NCI-H1417 treated with DMSO at 0.1 percent for 48 hours (cell line): ENCODE data around the gene DDRGK1.
"Not testable (repeated sequence)": the region's sequence is repeated elsewhere in the genome, so short reads cannot be mapped to it uniquely, and the experiment has no call there.

Experiments
- DNase-seq: peaks from one replicate; lab custom pipeline; 2025; lab: John Stamatoyannopoulos, UW

The DDRGK1 gene

DNA sequence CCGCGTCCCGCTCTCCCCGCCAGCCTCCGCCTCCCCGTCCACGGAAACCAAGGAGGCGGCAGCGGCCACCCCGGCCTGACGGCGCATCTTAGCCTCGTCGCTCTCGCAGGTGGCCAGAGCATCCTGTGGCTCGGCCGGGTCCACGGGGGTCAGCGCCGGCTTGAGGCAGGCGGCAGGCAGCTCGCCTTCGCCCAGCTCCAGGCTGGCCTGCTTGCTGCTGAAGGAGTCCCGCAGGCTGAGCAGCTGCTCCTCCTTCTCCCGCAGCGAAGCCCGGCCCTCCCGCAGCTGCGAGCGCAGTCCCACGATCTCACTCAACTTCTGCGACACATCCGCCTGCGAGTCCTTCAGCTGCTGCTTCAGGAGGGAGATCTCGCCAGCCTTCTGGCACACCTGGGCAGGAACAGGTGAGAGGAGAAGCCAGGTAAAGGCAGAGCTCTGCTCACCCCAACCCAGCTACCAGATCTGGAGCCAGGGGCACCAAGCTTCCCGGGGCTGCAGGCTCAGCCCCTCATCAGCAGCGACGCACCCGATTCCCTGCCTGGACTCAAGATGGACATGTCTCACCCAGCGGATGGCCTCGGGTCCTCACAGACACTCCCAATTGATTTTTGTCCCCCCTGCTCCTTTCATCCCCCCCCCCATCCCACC, 39.6 kb downstream of the DDRGK1 start:
- DNase-seq, result no peak

DNA sequence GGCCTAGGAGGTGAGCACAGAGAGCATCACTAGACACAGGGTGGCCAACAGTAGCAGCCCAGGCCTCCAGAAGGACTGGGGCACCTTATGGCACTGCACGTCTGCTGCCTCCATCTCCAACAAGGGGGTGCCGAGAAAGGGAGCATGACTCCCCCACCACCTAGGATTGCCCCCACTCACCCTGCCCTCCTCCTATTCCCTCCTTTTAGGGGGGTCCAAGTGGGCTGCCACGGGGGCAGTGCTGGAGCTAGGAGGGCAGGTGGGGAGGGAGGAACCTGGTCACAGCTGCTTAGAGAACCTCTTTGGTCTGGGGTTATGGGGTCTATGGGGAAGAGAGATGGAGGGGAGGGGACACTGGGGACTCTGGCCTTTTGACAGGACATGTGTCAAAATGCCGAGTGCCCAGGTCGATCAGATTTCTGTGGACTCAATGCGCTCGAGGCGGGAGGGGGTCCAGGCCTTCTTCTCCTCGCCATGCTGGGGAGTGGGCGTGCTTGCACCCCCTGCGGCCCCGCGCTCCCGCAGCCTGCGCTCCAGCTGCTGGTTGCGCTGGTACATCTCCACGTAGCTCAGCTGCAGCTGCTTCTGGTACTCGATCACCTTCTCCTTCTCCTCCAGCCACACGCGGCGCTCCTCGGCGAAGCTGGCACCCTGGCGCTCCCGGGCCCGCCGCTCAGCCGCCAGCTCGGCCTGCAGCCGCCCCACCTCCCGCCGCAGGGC, 40.3 kb downstream of the DDRGK1 start:
- DNase-seq, result no peak

DNA sequence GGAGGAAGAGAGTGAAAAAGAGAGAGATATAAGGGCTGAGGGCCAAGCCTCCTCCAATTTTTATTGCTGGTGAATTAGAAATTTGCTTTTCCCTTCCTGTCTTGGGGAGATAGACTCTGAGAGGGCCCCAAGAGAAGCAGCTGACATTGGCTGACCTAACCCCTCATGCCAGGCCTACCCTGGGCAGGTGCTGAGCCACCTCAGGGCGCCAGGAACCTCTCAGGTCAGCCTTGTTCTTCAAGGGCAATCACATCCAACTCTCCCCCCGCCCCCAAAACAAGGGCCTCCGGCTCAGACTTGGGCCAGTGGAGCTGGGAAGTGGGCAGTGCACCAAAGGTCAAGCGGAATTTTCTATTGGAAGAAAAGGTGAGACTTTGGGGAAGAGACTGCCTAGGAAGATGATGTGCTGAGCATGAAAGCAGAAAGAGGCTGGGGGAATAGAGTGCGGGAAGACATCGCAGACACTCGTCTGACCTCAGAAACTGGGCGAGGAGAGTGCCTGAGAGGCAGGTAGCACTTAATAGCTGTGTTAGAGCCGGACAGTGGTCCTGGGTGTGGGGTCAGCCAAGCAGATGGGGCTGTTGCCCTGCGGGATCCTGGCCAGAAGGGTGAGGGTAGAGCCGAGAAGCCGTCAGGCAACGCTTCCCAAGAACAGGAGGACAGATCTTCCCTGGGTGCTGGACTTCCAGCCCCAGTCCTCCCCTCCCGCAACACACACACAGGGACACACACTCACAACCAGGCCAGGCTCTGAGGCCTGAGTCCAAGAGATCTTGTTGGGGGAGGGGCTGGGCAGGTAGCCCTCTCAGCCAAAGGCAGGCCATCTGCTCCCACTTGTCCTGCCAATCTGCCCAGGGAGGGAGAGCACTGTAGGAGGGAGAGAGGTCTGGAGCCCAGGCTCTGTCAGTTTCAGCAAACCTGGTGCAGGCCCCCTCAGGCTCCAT, 41.1 kb downstream of the DDRGK1 start:
- DNase-seq, result no peak

DNA sequence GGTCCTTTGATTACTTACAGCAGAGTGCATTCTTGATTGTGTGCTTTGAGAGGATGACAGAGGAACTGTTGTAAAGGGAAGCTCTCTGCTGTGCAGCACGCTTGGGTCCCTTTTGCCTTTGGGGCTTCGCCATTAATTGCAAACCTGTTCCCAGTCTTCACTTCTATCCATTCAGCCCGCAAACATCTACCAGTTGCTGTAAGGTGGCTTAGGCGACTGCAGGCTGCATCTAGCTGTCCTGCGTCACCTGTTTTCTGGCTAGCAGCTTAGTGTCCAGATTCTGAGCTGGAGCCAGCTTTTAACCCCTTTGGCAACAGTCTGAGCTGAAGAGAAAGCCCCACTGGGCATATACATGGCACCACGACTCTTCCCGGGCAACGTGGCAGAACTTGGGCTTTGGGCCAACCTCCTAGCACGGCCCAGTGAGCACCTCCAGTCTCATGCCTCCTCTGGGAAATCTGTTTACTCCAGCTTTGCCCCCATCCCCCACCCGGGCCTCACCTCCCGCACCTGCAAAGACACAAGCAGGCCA, 42.3 kb downstream of the DDRGK1 start:
- no peak for DNase-seq

DNA sequence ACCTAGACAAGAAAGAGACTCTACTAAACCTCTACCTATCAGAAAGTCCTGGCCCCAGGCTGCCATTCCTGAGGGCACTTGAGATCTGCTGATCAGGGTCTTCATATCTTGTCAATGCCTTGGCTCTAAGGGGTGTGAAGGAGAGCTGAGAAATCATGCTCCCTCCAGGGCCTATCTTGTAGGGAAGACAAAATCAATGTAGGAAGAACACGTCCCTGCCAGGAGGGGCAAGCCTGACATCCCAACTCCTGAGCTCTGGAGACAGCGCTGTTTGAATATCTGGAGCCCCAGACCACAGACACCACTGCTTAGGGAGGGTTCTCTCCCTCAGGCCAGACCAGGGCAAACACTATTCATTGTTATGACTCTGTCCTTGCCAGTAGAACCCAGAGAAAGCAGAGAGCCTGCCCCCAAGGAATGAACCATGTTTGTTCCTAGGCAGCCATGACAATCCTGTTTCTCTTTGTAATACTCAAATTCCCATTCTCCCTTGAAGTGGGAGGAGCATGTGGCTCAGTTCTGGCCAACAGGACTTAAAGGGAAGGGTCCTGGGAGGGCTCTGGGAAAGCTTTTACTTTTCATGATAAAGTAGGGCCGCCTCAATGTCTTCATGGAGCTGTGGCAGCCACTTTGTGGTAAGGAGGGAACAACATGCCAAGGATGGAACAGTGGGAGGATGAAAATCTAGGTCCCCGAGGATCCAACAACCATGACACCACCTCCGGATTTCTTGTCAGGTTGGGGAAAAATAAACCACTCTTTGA, 43.0 kb downstream of the DDRGK1 start:
- no peak for DNase-seq

DNA sequence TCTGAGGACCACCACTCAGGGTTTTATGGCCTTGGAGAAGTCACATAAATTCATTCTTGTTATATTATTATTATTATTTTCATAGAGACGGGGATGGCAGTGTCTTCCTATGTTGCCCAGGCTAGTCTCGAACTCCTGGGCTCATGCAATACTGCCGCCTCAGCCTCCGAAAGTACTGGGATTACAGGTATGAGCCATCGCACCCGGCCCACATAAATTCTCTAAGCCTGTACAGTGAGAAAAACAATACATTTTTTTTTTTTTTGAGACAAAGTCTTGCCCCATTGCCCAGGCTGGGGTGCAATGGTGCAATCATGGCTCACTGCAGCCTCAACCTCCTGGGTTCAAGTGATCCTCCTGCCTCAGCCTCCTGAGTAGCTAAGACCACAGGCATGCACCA, 44.1 kb downstream of the DDRGK1 start:
- no peak for DNase-seq

DNA sequence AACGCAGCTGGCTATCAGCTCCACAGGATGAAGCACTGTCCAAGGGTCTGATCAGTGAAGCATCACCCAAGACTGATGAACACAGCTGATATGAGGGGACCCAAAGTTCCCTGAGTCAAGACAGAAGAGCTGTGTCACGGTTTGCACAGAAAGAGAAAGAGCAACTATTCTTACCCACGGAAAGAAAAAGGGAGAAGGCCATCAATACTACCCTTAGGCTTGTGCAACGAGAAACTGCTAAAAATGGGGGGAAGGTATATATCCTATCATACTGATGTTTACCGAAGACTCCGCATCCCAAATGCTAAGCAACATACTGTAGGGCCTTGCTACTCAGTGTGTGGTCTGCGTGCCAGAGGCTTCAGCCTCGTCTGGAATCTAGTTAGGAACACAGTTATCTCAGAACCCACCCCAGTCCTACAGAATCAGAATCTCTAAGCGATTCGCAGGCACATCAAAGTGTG, 45.5 kb downstream of the DDRGK1 start:
- DNase-seq, result no peak

DNA sequence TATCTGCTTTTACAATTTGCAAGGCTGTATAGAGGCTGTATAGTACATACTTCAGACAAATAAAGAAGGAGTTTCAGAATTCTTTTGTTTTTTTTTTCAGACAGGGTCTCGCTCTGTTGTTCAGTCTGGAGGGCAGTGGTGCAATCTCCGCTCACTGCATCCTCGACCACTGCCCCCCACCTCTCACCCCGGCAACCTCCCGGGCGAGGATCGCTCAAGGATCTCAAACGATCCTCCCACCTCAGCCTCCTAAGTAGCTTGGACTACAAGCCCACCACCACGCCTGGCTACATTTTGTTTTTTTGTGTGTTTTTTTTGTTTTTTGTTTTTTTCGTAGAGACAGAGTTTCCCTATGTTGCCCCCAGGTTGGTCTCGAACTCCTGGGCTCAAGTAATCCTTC, 46.7 kb downstream of the DDRGK1 start:
- no peak for DNase-seq

DNA sequence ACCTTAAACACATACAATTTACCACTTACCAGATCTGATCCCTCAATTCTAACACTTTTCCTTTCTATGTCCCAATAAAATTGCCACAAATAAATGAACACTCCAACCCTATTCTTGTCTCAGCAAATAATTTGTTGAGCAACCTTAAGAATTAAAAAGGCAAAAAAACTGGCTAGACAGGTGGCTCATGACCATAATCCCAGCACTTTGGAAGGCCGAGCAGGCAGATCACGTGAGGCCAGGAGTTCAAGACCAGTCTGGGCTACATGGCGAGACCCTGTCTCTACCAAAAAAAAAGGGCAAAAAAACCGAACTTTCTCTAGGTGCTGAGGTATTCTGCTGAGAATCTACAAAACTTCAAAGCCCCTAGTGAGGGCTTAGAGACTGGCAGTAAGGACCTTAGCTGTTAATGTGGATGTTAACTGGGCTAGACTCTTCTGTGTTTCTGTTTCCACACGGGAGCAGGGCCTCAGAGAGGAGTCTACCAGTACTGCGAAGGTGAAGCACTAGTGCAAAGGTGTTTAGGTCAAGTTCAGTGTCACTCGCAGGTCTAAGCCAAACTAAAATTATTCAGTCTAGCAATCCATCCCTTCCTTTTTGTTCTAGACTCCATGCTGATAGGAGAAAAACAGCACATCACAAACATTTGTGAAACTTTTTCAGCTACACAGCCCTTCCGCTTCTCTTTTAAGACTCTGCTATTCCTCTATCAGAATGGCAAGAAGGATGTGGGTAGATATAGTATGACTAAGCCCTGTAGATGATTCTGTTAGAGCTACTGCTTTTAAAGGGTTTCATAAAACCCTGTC, 47.5 kb downstream of the DDRGK1 start:
- no peak for DNase-seq

DNA sequence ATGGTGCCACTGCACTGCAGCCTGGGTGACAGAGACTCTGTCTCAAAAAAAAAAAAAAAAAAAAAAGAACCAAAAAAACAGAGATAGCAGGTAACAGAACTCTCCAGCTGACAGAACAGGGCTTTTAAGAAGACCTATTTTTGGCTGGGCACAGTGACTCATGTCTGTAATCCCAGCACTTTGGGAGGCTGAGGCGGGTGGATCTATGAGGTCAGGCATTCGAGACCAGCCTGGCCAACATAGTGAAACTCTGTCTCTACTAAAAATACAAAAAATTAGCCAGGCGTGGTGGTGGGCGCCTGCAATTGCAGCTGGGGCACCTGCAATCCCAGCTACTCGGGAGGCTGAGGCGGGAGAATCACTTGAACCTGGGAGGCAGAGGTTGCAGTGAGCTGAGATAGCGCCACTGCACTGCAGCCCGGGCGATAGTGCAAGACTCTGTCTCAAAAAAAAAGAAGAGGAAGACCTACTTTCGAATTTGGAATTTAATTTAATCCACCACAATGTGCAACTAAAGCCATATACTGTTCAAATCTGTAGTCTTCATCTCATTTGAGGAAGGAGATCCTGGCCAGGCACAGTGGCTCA, 52.3 kb downstream of the DDRGK1 start:
- not testable (repeated sequence) for DNase-seq

DNA sequence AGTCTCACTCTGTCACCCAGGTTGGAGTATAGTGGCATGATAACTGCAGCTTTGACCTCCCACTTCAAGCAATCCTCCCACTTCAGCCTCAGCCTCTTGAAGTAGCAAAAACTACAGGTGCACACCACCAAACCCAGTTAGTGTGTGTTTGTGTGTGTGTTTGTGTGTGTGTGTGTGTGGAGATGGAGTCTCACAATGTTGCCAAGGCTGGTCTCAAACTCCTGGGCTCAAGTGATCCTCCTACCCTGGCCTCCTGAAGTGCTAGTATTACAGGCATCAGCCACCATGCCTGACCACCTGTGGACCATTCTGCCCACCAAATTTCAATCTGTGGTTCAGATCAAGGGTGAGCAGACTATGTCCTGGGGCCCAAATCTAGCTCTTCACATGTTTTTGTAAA, 53.6 kb downstream of the DDRGK1 start:
- DNase-seq, result no peak

DNA sequence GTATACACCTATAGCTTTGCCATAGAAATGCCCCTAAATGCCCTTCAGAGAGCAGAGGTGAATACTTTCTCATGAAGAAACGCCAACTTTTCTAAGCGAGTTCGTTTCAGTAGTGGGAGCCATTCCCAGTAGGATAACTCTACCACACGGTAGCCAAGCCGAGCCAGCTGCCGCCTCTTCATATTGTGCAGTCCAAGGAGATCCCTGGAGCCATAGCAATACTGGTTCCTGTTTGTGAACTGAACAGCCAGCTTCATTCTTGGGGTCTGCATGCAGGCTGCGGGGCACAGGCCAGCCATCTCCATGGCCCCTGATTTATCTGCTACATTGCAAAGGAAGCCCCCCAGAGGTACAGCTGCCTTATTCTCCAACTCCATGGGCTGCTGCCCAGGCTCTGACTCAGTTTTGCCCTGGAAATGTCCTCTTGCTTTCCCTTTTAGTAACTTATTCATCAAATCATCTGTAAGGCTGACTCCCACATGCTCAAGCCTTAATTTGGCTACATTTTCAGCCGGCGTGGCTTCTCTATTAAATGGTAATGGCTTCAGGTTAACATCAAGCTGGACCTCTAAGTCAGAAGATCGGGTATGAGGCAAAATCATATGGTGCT, 57.6 kb downstream of the DDRGK1 start:
- DNase-seq, result no peak

DNA sequence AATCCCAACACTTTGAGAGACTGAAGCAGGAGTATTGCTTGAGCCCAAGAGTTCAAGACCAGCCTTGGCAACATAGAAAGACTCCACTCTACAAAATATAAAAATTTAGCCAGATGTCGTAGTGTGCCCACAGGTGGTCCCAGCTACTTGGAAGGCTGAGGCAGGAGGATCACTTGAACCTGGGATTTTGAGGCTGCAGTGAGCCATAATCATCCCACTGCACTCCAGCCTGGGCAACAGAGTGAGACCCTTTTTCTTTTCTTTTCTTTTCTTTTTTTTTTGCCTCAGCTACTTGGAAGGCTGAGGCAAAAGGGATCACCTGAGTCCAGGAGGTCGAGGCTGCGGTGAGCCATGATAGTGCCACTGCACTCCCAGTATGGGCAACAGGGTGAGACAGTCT, 62.7 kb downstream of the DDRGK1 start:
- no peak for DNase-seq
